Hepatocyte (in vitro differentiated cells): Measurements from ENCODE around the gene POLDIP2.

Source experiments
- EZH2 ChIP-seq: fragments of 200-600 bp; sonication (generic); IDR thresholded peaks from 2 replicates; pipeline ENCODE4 v1.6.1; 2016; ENCODE audit warnings: antibody characterized with exemption, mild to moderate bottlenecking, borderline replicate concordance
- EZH2phosphoT487 ChIP-seq: fragments of 200-600 bp; sonication (generic); IDR thresholded peaks from one replicate; pipeline ENCODE4 v1.6.1; 2018; ENCODE audit warnings: antibody characterized with exemption, mild to moderate bottlenecking, low read depth, moderate library complexity; ENCODE audit not compliant: unreplicated experiment, severe bottlenecking
- TF ChIP-seq, protein P1 (sequence below): fragments of 200-600 bp; sonication (generic); IDR thresholded peaks from 2 replicates; pipeline ENCODE4 v1.5.1; 2016; ENCODE audit warnings: antibody characterized with exemption, mild to moderate bottlenecking; ENCODE audit not compliant: poor library complexity

DNA sequence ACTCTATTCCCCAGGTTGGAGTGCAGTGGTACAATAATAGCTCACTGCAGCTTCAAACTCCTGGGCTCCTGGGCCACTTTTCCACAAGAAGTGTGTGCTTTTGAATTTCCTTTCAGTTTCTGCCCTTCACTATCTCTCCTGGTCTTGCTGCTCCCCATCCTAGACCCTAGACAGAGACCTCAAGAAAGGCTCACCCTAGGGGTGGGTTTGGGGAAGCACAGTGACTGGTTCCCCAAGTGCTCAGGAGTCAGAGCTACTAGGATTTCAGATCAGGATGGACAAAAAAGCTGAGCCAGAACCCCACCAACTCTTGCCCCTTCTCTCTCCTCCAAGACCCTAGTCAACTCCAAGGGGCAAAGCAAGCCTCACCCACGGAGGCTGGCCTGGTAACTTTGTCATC, 9.3 kb upstream of the POLDIP2 start:
- TF ChIP-seq EZH2 (no peak), EZH2phosphoT487 (no peak)
- TF ChIP-seq, protein P1, sequence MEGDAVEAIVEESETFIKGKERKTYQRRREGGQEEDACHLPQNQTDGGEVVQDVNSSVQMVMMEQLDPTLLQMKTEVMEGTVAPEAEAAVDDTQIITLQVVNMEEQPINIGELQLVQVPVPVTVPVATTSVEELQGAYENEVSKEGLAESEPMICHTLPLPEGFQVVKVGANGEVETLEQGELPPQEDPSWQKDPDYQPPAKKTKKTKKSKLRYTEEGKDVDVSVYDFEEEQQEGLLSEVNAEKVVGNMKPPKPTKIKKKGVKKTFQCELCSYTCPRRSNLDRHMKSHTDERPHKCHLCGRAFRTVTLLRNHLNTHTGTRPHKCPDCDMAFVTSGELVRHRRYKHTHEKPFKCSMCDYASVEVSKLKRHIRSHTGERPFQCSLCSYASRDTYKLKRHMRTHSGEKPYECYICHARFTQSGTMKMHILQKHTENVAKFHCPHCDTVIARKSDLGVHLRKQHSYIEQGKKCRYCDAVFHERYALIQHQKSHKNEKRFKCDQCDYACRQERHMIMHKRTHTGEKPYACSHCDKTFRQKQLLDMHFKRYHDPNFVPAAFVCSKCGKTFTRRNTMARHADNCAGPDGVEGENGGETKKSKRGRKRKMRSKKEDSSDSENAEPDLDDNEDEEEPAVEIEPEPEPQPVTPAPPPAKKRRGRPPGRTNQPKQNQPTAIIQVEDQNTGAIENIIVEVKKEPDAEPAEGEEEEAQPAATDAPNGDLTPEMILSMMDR = no peak
